SK-N-MC (cell line): ENCODE results near the gene BHMT.

Source experiments
- EZH2 ChIP-seq: fragments of 200-600 bp; sonication (generic); IDR thresholded peaks from one replicate; pipeline ENCODE4 v1.6.1; 2017; ENCODE audit warnings: antibody characterized with exemption
- FOXP2 ChIP-seq: optimal IDR thresholded peaks from 2 replicates; pipeline ENCODE3; 2011; ENCODE audit warnings: mild to moderate bottlenecking, moderate library complexity; ENCODE audit not compliant: insufficient read depth; ENCODE audit errors: extremely low read length, control extremely low read depth
- POLR2AphosphoS5 ChIP-seq: IDR thresholded peaks from 2 replicates; pipeline ENCODE4 v1.6.1; 2012; ENCODE audit warnings: mild to moderate bottlenecking, low read depth, low read length, borderline replicate concordance

DNA sequence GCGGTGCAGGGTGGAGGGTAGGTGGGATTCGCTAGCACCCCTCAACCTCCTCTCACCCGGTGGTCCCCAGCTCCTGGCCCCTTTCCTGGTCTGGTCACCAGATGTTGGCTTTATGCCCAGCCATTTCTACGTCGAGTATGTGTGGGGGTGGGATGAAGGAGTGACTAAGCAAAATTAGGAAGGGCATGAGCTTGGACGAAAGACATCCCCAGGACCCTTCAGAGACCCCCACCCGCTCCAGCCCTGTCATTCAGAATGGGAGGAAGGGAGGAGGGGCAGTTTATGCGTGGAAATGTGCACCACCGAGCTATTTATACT, 41.3 kb upstream of the BHMT start:
- TF ChIP-seq POLR2AphosphoS5 (no peak), FOXP2 (no peak), EZH2 (no peak)
